GM21515 (cell line): ENCODE results near the gene SEMA6D.
"Not testable (repeated sequence)": the region's sequence is repeated elsewhere in the genome, so short reads cannot be mapped to it uniquely, and the experiment has no call there.

ENCODE experiments used
- ATAC-seq: cut with Tn5 transposase; IDR thresholded peaks from one replicate; pipeline ENCODE4 v1.9.1; 2021; ENCODE audit not compliant: unreplicated experiment

Gene SEMA6D

GRCh38 chr15:47715856-47716445 is 1.4 kb upstream of the SEMA6D start:
- no peak for ATAC-seq

- ATAC-seq = no peak
These were observed 789 bp upstream of the SEMA6D start for GRCh38 chr15:47716516-47716915.

GRCh38 chr15:47718497-47719437 is 1.5 kb downstream of the SEMA6D start:
- no peak for ATAC-seq

- ATAC-seq = no peak
These were observed 2.4 kb downstream of the SEMA6D start for GRCh38 chr15:47719730-47720129.

- no peak for ATAC-seq
These were observed 3.2 kb downstream of the SEMA6D start for GRCh38 chr15:47720555-47720954.

GRCh38 chr15:47721676-47722075 is 4.4 kb downstream of the SEMA6D start:
- no peak for ATAC-seq

GRCh38 chr15:47724346-47724745 is 7.0 kb downstream of the SEMA6D start:
- ATAC-seq = no peak

- ATAC-seq = no peak
These were observed 7.7 kb downstream of the SEMA6D start for GRCh38 chr15:47725051-47725450.

- ATAC-seq = no peak
These were observed 8.6 kb downstream of the SEMA6D start for GRCh38 chr15:47725906-47726305.

GRCh38 chr15:47726399-47726823 is 9.1 kb downstream of the SEMA6D start:
- no peak for ATAC-seq

GRCh38 chr15:47727137-47727536 is 9.8 kb downstream of the SEMA6D start:
- no peak for ATAC-seq

- ATAC-seq = no peak
These were observed 10.4 kb downstream of the SEMA6D start for GRCh38 chr15:47727676-47728075.

GRCh38 chr15:47728426-47728825 is 11.1 kb downstream of the SEMA6D start:
- no peak for ATAC-seq

GRCh38 chr15:47728886-47729285 is 11.6 kb downstream of the SEMA6D start:
- no peak for ATAC-seq

- no peak for ATAC-seq
These were observed 13.9 kb downstream of the SEMA6D start for GRCh38 chr15:47731230-47731629.

GRCh38 chr15:47732248-47732647 is 14.9 kb downstream of the SEMA6D start:
- ATAC-seq = no peak

GRCh38 chr15:47733085-47733484 is 15.8 kb downstream of the SEMA6D start:
- no peak for ATAC-seq

GRCh38 chr15:47736143-47736786 is 19.0 kb downstream of the SEMA6D start:
- no peak for ATAC-seq

GRCh38 chr15:47737477-47737876 is 20.2 kb downstream of the SEMA6D start:
- no peak for ATAC-seq

- not testable (repeated sequence) for ATAC-seq
These were observed 21.0 kb downstream of the SEMA6D start for GRCh38 chr15:47738144-47738825.

- no peak for ATAC-seq
These were observed 23.8 kb downstream of the SEMA6D start for GRCh38 chr15:47741082-47741481.
